ENCODE data around the gene DSEL. TPM values are rescaled to one million over a fixed set of nuclear protein-coding genes. Genes with fewer than 3 reads are reported as not detected.

Gene DSEL
- total RNA-seq, 1 donor from 2014 or later, result 49.3 TPM

DNA sequence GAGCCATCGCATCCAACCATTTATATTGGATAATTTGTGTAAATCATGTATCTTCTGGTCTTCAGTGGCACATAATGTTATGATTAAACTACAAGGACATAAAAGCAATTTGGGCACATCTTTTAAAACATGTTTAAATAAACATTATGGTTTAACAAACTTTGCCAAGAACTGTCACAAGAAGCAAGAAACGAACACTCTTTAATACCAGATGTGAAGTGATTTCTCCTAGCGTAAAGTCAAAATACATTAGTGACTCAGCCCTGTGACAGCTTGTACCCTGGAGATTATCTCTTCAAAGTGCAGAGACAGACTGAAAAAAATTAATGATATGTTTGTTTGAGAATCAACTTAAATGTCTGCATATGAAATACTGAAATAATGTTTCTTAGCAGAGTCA is 39.9 kb downstream of the DSEL start:
- H3K4me1 Mint-ChIP-seq (ENCODE audit: low read depth), result peaks cover 28% of the 10 kb centered on the region
- H3K27ac Mint-ChIP-seq (ENCODE audit: unreplicated experiment), result peak overlapping the region; percentile 49
- no peak overlapping the region for H3K4me3 Mint-ChIP-seq (ENCODE audit: unreplicated experiment)
- TF ChIP-seq, protein P1, sequence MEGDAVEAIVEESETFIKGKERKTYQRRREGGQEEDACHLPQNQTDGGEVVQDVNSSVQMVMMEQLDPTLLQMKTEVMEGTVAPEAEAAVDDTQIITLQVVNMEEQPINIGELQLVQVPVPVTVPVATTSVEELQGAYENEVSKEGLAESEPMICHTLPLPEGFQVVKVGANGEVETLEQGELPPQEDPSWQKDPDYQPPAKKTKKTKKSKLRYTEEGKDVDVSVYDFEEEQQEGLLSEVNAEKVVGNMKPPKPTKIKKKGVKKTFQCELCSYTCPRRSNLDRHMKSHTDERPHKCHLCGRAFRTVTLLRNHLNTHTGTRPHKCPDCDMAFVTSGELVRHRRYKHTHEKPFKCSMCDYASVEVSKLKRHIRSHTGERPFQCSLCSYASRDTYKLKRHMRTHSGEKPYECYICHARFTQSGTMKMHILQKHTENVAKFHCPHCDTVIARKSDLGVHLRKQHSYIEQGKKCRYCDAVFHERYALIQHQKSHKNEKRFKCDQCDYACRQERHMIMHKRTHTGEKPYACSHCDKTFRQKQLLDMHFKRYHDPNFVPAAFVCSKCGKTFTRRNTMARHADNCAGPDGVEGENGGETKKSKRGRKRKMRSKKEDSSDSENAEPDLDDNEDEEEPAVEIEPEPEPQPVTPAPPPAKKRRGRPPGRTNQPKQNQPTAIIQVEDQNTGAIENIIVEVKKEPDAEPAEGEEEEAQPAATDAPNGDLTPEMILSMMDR (IDR thresholded peaks at IDR 0.05), result no peak
- H3K27me3 Mint-ChIP-seq (ENCODE audit: low read depth), result no peaks in the 10 kb centered on the region
- H3K9me3 Mint-ChIP-seq (ENCODE audit: low read depth), result peaks cover 4% of the 10 kb centered on the region
- no peaks in the 10 kb centered on the region for H3K36me3 Mint-ChIP-seq (ENCODE audit: low read depth)
- no peak for DNase-seq (ENCODE audit: low spot score)

- H3K27ac Mint-ChIP-seq (ENCODE audit: unreplicated experiment), result no peak overlapping the region
- no peak for DNase-seq (ENCODE audit: low spot score)
- peaks cover 28% of the 10 kb centered on the region for H3K4me1 Mint-ChIP-seq (ENCODE audit: low read depth)
- H3K27me3 Mint-ChIP-seq (ENCODE audit: low read depth), result no peaks in the 10 kb centered on the region
- H3K4me3 Mint-ChIP-seq (ENCODE audit: unreplicated experiment), result no peak overlapping the region
- TF ChIP-seq, protein P1 (IDR thresholded peaks at IDR 0.05), result no peak
- H3K9me3 Mint-ChIP-seq (ENCODE audit: low read depth), result peaks cover 4% of the 10 kb centered on the region
- H3K36me3 Mint-ChIP-seq (ENCODE audit: low read depth), result no peaks in the 10 kb centered on the region
Observed at GRCh38 chr18:67475673-67476072, 40.8 kb downstream of the DSEL start.

DNA sequence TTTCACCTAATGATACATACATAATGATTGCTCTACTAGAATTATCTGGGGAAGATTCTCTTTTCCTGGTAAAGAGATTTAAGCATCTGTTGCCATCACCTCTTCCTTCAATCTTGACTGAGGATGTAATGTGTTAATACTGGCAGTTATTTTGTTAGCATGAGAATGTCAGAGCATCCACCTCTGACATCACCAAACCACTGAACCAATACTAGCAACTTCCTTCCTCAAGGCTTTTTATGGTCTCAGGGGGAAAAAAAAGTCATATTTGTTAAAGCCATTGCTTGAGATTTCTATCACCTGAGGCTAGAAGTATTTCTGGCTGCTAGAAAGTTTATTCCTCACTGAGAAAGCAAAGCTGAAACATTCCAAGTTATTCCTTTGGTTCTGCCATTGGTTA is 48.5 kb downstream of the DSEL start:
- TF ChIP-seq, protein P1 (IDR thresholded peaks at IDR 0.05), result no peak
- H3K27ac Mint-ChIP-seq (ENCODE audit: unreplicated experiment), result no peak overlapping the region

DNA sequence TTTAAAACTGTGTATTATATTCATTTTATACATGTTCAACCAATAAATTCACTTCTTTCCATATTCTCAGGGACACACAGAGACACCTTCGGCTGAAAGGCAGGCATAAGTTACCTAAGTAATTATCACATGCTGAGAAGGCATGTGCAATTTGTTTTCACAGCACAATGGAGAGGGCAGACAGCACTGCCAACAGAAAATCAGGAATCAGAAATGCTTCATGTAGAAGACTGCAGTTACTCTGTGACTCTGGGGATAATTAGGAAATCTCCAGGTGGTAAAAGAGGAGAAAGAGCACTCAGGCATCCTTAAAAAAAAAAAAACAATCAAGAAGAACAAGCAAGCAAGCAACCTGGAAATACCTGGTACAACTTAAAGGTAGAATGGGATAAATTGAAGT is 49.3 kb downstream of the DSEL start:
- H3K9me3 Mint-ChIP-seq (ENCODE audit: low read depth), result peaks cover 12% of the 10 kb centered on the region
- TF ChIP-seq, protein P1 (IDR thresholded peaks at IDR 0.05), result no peak
- peaks cover 13% of the 10 kb centered on the region for H3K4me1 Mint-ChIP-seq (ENCODE audit: low read depth)
- H3K36me3 Mint-ChIP-seq (ENCODE audit: low read depth), result peaks cover 12% of the 10 kb centered on the region
- H3K27ac Mint-ChIP-seq (ENCODE audit: unreplicated experiment), result no peak overlapping the region
- no peak overlapping the region for H3K4me3 Mint-ChIP-seq (ENCODE audit: unreplicated experiment)
- H3K27me3 Mint-ChIP-seq (ENCODE audit: low read depth), result no peaks in the 10 kb centered on the region
- DNase-seq (ENCODE audit: low spot score), result no peak

More for the DNA sequence above, 48.5 kb downstream of the DSEL start:
- no peak overlapping the region for H3K4me3 Mint-ChIP-seq (ENCODE audit: unreplicated experiment)
- H3K4me1 Mint-ChIP-seq (ENCODE audit: low read depth), result peaks cover 13% of the 10 kb centered on the region
- peaks cover 7% of the 10 kb centered on the region for H3K9me3 Mint-ChIP-seq (ENCODE audit: low read depth)
- H3K36me3 Mint-ChIP-seq (ENCODE audit: low read depth), result peaks cover 8% of the 10 kb centered on the region
- H3K27me3 Mint-ChIP-seq (ENCODE audit: low read depth), result no peaks in the 10 kb centered on the region
- no peak for DNase-seq (ENCODE audit: low spot score)

GRCh38 chr18:67464499-67464898 is 52.0 kb downstream of the DSEL start:
- TF ChIP-seq, protein P1 (IDR thresholded peaks at IDR 0.05), result no peak
- Mint-ChIP-seq H3K4me1 (ENCODE audit: low read depth) (peaks cover 13% of the 10 kb centered on the region), H3K27me3 (ENCODE audit: low read depth) (no peaks in the 10 kb centered on the region), H3K4me3 (ENCODE audit: unreplicated experiment) (no peak overlapping the region), H3K36me3 (ENCODE audit: low read depth) (peaks cover 12% of the 10 kb centered on the region), H3K27ac (ENCODE audit: unreplicated experiment) (no peak overlapping the region), H3K9me3 (ENCODE audit: low read depth) (peaks cover 35% of the 10 kb centered on the region)
- DNase-seq (ENCODE audit: low spot score), result peak; percentile 54
